ENCODE data around the gene PSAP. TPM values are rescaled to one million over a fixed set of nuclear protein-coding genes. Genes with fewer than 3 reads are reported as not detected.
A peak's percentile ranks its signal among the peaks of the same experiment; 100 is the strongest.

Gene PSAP
- total and polyA plus RNA-seq, 2 donors from 2014 or later = 1,082 to 1,249 TPM

DNA sequence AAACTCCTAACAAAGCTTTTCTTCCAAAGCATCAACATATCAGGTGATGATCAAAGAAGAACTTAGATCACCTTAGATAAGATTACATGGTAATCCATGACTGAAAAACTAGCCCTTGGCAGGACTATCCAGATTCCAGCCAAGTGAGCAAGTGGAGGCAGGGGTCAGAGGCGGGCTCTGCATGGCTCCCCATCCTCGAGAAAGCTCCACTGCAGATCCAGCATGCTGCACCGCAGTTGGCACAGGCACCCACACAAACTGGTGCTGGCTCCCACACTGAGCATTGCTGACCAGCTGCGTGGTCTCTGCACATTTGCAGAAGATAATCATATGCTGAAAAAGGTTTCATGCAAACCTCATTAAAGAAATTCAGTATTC lies 10.1 kb downstream of the PSAP start:
- Histone ChIP-seq H3K4me3 (ENCODE audit: low read length in 3 of 3) (no peak overlapping the region), H3K9ac (ENCODE audit: low read length in 3 of 3) (no peak overlapping the region), H3K4me1 (ENCODE audit: control insufficient read depth in 2 of 3, insufficient read depth in 2 of 3, low read depth in 1 of 3, low read length in 3 of 3) (peaks cover 19 to 54% (median 41%) of the 10 kb centered on the region in 3 donors), H3K9me3 (ENCODE audit: control insufficient read depth in 2 of 3, insufficient read depth in 1 of 3, low read length in 3 of 3) (no peaks in the 10 kb centered on the region), H3K36me3 (ENCODE audit: control insufficient read depth in 2 of 3, insufficient read depth in 3 of 3, low read length in 3 of 3) (no peaks in the 10 kb centered on the region), H3K27me3 (ENCODE audit: control insufficient read depth, insufficient read depth, low read length) (no peaks in the 10 kb centered on the region), H3K27ac (ENCODE audit: low read depth in 2 of 2, low read length in 2 of 2) (no peak overlapping the region)
- intact Hi-C loops (cut with DNase I) = no loop called here
- peak in 1 of 5 donors; percentile 41 for DNase-seq
- TF ChIP-seq, protein P1, sequence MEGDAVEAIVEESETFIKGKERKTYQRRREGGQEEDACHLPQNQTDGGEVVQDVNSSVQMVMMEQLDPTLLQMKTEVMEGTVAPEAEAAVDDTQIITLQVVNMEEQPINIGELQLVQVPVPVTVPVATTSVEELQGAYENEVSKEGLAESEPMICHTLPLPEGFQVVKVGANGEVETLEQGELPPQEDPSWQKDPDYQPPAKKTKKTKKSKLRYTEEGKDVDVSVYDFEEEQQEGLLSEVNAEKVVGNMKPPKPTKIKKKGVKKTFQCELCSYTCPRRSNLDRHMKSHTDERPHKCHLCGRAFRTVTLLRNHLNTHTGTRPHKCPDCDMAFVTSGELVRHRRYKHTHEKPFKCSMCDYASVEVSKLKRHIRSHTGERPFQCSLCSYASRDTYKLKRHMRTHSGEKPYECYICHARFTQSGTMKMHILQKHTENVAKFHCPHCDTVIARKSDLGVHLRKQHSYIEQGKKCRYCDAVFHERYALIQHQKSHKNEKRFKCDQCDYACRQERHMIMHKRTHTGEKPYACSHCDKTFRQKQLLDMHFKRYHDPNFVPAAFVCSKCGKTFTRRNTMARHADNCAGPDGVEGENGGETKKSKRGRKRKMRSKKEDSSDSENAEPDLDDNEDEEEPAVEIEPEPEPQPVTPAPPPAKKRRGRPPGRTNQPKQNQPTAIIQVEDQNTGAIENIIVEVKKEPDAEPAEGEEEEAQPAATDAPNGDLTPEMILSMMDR (IDR thresholded peaks at IDR 0.05; ENCODE audit: borderline replicate concordance, extremely low read depth, insufficient read depth) = no peak
- FAIRE-seq = no peak

DNA sequence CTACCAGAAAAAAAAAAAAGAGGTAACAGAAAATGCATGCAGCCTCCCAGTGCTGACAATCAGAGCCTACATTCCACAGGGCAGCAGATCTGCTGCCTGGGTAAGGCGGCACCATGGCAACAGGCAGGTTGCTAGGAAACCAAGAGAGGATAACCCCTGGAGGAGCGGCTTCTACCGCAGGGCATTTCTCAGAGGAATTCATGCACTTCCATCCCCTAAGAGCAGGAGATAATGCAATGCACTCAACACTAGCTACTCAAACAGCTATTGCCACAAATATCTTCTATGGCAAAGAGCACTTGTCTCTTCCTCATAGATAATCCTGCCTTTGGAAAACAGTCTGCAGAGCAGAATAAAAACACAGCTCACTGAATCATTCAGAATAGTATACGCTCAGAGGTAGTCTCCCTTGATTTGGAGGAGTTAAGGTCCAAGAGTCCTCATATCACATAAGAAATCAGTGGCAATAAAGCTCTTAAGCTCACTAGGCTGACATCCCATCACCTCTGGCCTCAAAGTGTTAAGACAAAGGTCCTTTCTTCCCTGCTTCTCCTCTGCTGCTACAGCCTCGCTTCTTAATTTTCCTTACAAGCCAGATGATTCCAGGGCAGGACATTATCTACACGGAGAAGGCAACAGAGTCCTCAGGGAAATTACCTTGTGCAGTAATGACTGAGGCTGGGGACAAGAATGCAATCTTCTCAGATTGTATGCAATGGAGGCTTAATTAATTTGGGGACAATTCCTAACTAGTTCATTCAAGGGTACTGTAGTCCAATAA lies 10.7 kb downstream of the PSAP start:
- Histone ChIP-seq H3K4me1 (ENCODE audit: control insufficient read depth in 2 of 3, insufficient read depth in 2 of 3, low read depth in 1 of 3, low read length in 3 of 3) (peaks cover 23 to 56% (median 44%) of the 10 kb centered on the region in 3 donors), H3K9ac (ENCODE audit: low read length in 3 of 3) (no peak overlapping the region), H3K27ac (ENCODE audit: low read depth in 2 of 2, low read length in 2 of 2) (no peak overlapping the region), H3K9me3 (ENCODE audit: control insufficient read depth in 2 of 3, insufficient read depth in 1 of 3, low read length in 3 of 3) (no peaks in the 10 kb centered on the region), H3K27me3 (ENCODE audit: control insufficient read depth, insufficient read depth, low read length) (no peaks in the 10 kb centered on the region), H3K36me3 (ENCODE audit: control insufficient read depth in 2 of 3, insufficient read depth in 3 of 3, low read length in 3 of 3) (no peaks in the 10 kb centered on the region), H3K4me3 (ENCODE audit: low read length in 3 of 3) (no peak overlapping the region)
- TF ChIP-seq, protein P1 (IDR thresholded peaks at IDR 0.05; ENCODE audit: borderline replicate concordance, extremely low read depth, insufficient read depth) = no peak
- DNase-seq (peak; percentile 89 to 96 (median 95)), FAIRE-seq (no peak)
- intact Hi-C loops (cut with DNase I) = no loop called here

DNA sequence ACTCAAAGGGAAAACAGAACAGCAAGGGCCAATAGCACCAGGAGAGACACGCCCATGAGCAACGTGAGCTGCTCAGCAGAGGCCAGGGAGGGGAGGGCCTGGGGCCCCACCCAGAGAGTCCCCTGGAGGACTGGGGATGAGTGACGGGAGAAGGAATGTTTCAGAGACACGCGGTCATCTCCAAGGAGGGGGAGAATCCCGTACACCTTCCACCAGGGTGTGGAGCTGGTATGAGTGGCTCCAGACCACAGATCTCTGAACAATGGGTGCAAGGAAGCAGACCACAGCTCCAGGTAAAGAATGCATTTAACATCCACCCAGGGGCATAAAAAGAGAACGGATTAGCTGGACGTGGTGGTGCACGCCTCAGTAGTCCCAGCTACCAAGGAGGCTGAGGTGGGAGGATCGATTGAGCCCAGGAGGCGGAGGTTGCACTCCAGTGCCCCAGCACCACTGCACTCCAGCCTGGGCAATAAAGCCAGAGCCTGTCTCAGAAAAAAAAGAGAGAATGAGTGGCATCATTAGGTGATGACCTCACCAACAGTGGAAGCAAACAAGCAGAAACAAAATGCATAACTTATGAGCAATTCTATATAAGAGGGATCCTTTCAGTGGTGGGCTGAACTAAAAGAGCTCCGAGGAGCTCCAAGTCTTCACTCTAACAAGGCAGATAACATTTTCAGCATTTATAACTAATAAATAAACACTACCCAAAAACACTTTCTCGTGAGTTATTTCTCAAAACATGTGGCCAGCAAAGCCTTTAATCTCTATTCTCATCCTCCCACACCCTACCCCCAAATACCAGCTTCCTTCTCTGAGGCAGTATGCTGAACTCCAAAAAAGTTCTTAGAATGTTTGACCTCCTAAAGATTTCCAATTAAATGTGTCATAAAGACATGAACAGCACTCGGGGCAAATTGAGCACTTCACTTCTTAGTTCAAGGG lies 12.5 kb downstream of the PSAP start:
- no peaks in the 10 kb centered on the region for H3K27me3 ChIP-seq (ENCODE audit: control insufficient read depth, insufficient read depth, low read length)
- H3K27ac ChIP-seq (ENCODE audit: low read depth in 2 of 2, low read length in 2 of 2) = peak overlapping the region; percentile 91 to 93
- peak in 1 of 5 donors; percentile 36 for DNase-seq
- no peaks in the 10 kb centered on the region for H3K9me3 ChIP-seq (ENCODE audit: control insufficient read depth in 2 of 3, insufficient read depth in 1 of 3, low read length in 3 of 3)
- H3K4me1 ChIP-seq (ENCODE audit: control insufficient read depth in 2 of 3, insufficient read depth in 2 of 3, low read depth in 1 of 3, low read length in 3 of 3) = peaks cover 23 to 67% (median 54%) of the 10 kb centered on the region in 3 donors
- TF ChIP-seq, protein P1 (IDR thresholded peaks at IDR 0.05; ENCODE audit: borderline replicate concordance, extremely low read depth, insufficient read depth) = no peak
- no peak overlapping the region for H3K9ac ChIP-seq (ENCODE audit: low read length in 3 of 3)
- FAIRE-seq = no peak
- H3K36me3 ChIP-seq (ENCODE audit: control insufficient read depth in 2 of 3, insufficient read depth in 3 of 3, low read length in 3 of 3) = no peaks in the 10 kb centered on the region
- no peak overlapping the region for H3K4me3 ChIP-seq (ENCODE audit: low read length in 3 of 3)
- intact Hi-C loops (cut with DNase I) = no loop called here

Data from kidney (tissue), 14 donors.